Sigmoid colon (tissue), 7 donors: ENCODE results near the gene NHEJ1. TPM values are rescaled to one million over a fixed set of nuclear protein-coding genes. Genes with fewer than 3 reads are reported as not detected.

Source experiments
- DNase-seq: peaks from one replicate; pipeline ENCODE4 v3.0.0-alpha.2; 2019
- H3K27ac ChIP-seq, 4 donors: fragments of 200-600 bp; sonication (generic); one replicate each; pipeline ENCODE4 v1.5.1; 2016 to 2019; ENCODE audit warnings: mild to moderate bottlenecking in 1 of 4
- H3K27me3 ChIP-seq, 3 donors: fragments of 200-600 bp; sonication (generic); one replicate each; pipeline ENCODE4 v1.5.1; 2019; ENCODE audit warnings: mild to moderate bottlenecking in 1 of 3
- H3K36me3 ChIP-seq, 4 donors: fragments of 200-600 bp; sonication (generic); one replicate each; pipeline ENCODE4 v1.5.1; 2016 to 2019
- H3K4me1 ChIP-seq, 4 donors: fragments of 200-600 bp; sonication (generic); one replicate each; pipeline ENCODE4 v1.5.1; 2017 to 2019
- H3K4me3 ChIP-seq, 4 donors: fragments of 200-600 bp; sonication (generic); one replicate each; pipeline ENCODE4 v1.5.1; 2017 to 2019; ENCODE audit warnings: mild to moderate bottlenecking in 2 of 4, moderate library complexity in 1 of 4
- H3K9me3 ChIP-seq, 4 donors: fragments of 200-600 bp in 3 of 4; sonication (generic) in 3 of 4; one replicate each; pipeline versions ENCODE4 v1.5.1 to v1.6.1; 2013 to 2019
- CTCF ChIP-seq, 4 experiments: fragments of 450-650 bp in 3 of 4; fragments of 200-600 bp in 1 of 4; IDR thresholded peaks; one replicate each; pipeline ENCODE4 v1.5.1; 2016 to 2019; ENCODE audit warnings: antibody characterized with exemption in 4 of 4, mild to moderate bottlenecking in 3 of 4, moderate library complexity in 2 of 4
- EP300 ChIP-seq, 4 donors: sonication (generic); formaldehyde crosslinking; IDR thresholded peaks; one replicate each; pipeline ENCODE4 v1.6.1; 2017; ENCODE audit warnings: antibody characterized with exemption in 4 of 4
- POLR2A ChIP-seq, 2 donors: fragments of 450-650 bp; IDR thresholded peaks; one replicate each; pipeline ENCODE4 v1.6.1; 2016; ENCODE audit warnings: antibody characterized with exemption in 2 of 2, mild to moderate bottlenecking in 2 of 2, moderate library complexity in 2 of 2
- POLR2AphosphoS5 ChIP-seq, 4 donors: sonication (generic); formaldehyde crosslinking; IDR thresholded peaks; one replicate each; pipeline ENCODE4 v1.6.1; 2017; ENCODE audit warnings: antibody characterized with exemption in 4 of 4
- WGBS, 2 donors: extraction: QIAGEN DNeasy Blood & Tissue Kit; methylation state at CpG; one replicate each; pipeline ENCODE4 v1.1.7; 2013; 5-methylcytosine and 5-hydroxymethylcytosine counted together
- intact Hi-C: fragments of 100-400 bp; cut with DNase I; formaldehyde crosslinking; loops from one replicate; pipeline ENCODE4 v1.15.1; 2023
- polyA plus RNA-seq, 3 donors: library from polyadenylated mRNA; stranded (reverse); fragments of 200-250 nt; gene quantifications; one replicate each; pipeline ENCODE4 v1.2.3, GENCODE V29; 2013
- total RNA-seq, 4 donors: library from RNA; depleted of rRNA; stranded (reverse); fragments of >200 nt; gene quantifications; one replicate each; pipeline ENCODE4 v1.1.0, GENCODE V29; 2016
- donor health status: healthy with polysubstance abuse.
- donor health status: Bipolar disorder and iron deficiency.
- donor health status: healthy.

The NHEJ1 gene
- total and polyA plus RNA-seq, 7 donors, result 15.1 to 60.1 (median 22.5) TPM

GRCh38 chr2:219128396-219128795 lies 32.2 kb downstream of the NHEJ1 start:
- intact Hi-C loops, result no loop called here
- DNase-seq, result no peak
- no peak for TF ChIP-seq POLR2A (IDR thresholded peaks at IDR 0.05)
- no peak for TF ChIP-seq POLR2AphosphoS5 (IDR thresholded peaks at IDR 0.05)
- no peak for TF ChIP-seq EP300 (IDR thresholded peaks at IDR 0.05)
- TF ChIP-seq CTCF (IDR thresholded peaks at IDR 0.05), result no peak
- Histone ChIP-seq H3K27me3 (no peaks in the 10 kb centered on the region), H3K27ac (no peak overlapping the region), H3K4me1 (no peaks in the 10 kb centered on the region), H3K36me3 (no peaks in the 10 kb centered on the region), H3K4me3 (no peak overlapping the region), H3K9me3 (no peaks in the 10 kb centered on the region)
- WGBS, 2 donors, result 78 to 93% methylated on average over 7 of the region's 7 CpGs

- no peaks in the 10 kb centered on the region for H3K36me3 ChIP-seq
- no peaks in the 10 kb centered on the region for H3K27me3 ChIP-seq
- no peak overlapping the region for H3K4me3 ChIP-seq
- DNase-seq, result no peak
- no peaks in the 10 kb centered on the region for H3K4me1 ChIP-seq
- H3K9me3 ChIP-seq, result no peaks in the 10 kb centered on the region
- TF ChIP-seq CTCF (IDR thresholded peaks at IDR 0.05), result no peak
- no peak for TF ChIP-seq EP300 (IDR thresholded peaks at IDR 0.05)
- TF ChIP-seq POLR2A (IDR thresholded peaks at IDR 0.05), result no peak
- TF ChIP-seq POLR2AphosphoS5 (IDR thresholded peaks at IDR 0.05), result no peak
- intact Hi-C loops, result no loop called here
- H3K27ac ChIP-seq, result no peak overlapping the region
- WGBS, 2 donors, result 25 to 65% methylated on average over 2 of the region's 2 CpGs
These were observed 33.5 kb downstream of the NHEJ1 start for GRCh38 chr2:219127037-219127635.

GRCh38 chr2:219126555-219126954 lies 34.1 kb downstream of the NHEJ1 start:
- intact Hi-C loops, result no loop called here
- Histone ChIP-seq H3K27ac (no peak overlapping the region), H3K27me3 (no peaks in the 10 kb centered on the region), H3K9me3 (no peaks in the 10 kb centered on the region), H3K4me3 (no peak overlapping the region), H3K36me3 (no peaks in the 10 kb centered on the region), H3K4me1 (no peaks in the 10 kb centered on the region)
- WGBS, 2 donors, result 13 to 64% methylated on average over 3 of the region's 3 CpGs
- no peak for DNase-seq
- TF ChIP-seq CTCF (IDR thresholded peaks at IDR 0.05) (no peak), POLR2AphosphoS5 (IDR thresholded peaks at IDR 0.05) (no peak), POLR2A (IDR thresholded peaks at IDR 0.05) (no peak), EP300 (IDR thresholded peaks at IDR 0.05) (no peak)

- Histone ChIP-seq H3K9me3 (no peaks in the 10 kb centered on the region), H3K4me3 (no peak overlapping the region), H3K36me3 (no peaks in the 10 kb centered on the region), H3K27me3 (no peaks in the 10 kb centered on the region), H3K4me1 (no peaks in the 10 kb centered on the region), H3K27ac (no peak overlapping the region)
- DNase-seq, result no peak
- intact Hi-C loops, result no loop called here
- TF ChIP-seq POLR2AphosphoS5 (IDR thresholded peaks at IDR 0.05) (no peak), CTCF (IDR thresholded peaks at IDR 0.05) (no peak), EP300 (IDR thresholded peaks at IDR 0.05) (no peak), POLR2A (IDR thresholded peaks at IDR 0.05) (no peak)
- 81 to 96% methylated on average over 1 of the region's 1 CpG for WGBS, 2 donors
These were observed 34.7 kb downstream of the NHEJ1 start for GRCh38 chr2:219125886-219126270.
